Activated CD8-positive, alpha-beta memory T cell treated with anti-CD3 and anti-CD28 coated beads, Interleukin-2, amount 50 U/mL, for 4 hours (primary cell): Measurements from ENCODE around the gene DMXL2.

Experiments used
- DNase-seq: peaks from one replicate; pipeline ENCODE4 v3.0.0-alpha.2; 2020

Gene DMXL2

GRCh38 chr15:51401872-51402517 lies 220.6 kb downstream of the DMXL2 start:
- no peak for DNase-seq

DNA sequence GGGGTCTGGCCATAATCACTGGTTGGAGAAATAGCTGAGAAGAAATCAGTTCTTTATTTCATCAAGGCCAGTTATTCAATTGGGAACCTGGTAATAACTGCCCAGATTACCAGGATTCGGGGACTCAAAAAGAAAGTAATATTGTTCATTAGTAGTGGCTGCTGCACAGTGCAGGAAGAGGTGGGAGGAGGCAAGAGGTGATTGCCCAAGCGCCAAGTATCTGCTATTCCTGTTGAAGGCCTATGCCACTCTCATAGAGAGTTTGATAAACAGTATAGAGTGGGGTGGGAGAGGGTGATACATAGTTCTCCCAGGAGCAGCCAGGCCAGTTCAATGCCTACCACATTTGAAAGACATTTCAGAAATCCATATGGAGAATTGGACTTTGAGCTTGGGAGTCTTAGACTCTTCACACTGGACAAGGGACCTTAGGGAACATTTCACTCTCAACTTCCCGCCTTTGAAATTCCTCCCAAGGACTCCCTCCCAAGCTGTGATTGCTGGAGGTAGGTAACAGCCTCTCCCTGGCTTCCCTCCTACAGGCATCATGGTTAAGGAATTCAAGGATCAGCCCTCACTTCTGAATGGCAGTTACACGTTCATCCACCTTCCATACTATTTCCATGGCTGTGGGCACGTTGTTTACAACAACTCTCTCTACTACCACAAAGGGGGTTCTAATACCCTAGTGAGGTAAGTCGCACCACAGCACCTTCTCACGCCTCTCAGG lies 221.4 kb downstream of the DMXL2 start:
- no peak for DNase-seq

DNA sequence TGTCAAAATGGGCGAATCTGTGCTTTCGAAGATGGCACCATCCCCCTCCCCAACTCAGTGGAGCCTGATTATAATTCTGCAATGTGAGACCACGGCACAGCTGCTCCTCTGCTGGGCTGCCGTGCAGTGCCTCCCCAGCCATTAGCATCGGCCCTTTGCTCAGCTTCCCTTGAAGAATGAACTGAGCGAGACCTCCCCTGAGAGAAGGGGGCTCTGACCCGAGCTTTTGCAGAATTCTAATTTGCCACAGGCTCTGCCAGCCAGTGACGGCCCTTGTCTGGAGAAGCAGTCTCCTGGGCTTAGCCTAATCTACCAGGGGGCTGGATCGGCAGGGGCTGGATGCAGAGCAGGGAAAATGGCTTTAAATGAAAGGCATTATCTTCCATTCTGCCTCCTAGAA lies 223.9 kb downstream of the DMXL2 start:
- no peak for DNase-seq
